ENCODE results near the gene SRGAP2C. TPM values are rescaled to one million over a fixed set of nuclear protein-coding genes. Genes with fewer than 3 reads are reported as not detected.
"Not testable (repeated sequence)": the region's sequence is repeated elsewhere in the genome, so short reads cannot be mapped to it uniquely, and the experiment has no call there.

Gene SRGAP2C
- total and polyA plus RNA-seq, 4 donors = 1.9 to 11.9 (median 4.3) TPM

DNA sequence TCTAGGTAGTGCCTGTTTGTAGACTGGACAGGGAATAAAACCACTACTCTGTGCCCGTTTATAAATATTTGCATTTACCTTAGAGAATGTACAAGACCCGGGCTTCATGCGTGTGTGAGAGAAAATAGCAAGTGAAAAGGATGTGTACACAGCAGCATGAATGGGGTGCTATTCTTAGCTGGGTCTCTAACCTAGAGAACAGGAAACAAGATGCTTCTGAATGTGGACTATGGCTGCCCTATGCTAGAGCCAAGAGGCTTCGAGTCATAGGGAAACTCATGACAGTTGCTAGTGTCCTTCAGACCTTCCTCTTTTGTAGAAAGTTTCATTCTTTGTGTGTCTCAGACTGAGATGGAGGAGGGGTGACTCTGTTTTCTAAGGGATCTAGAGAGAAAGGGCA is 39.9 kb downstream of the SRGAP2C start:
- DNase-seq (ENCODE audit: low spot score) = not testable (repeated sequence)

DNA sequence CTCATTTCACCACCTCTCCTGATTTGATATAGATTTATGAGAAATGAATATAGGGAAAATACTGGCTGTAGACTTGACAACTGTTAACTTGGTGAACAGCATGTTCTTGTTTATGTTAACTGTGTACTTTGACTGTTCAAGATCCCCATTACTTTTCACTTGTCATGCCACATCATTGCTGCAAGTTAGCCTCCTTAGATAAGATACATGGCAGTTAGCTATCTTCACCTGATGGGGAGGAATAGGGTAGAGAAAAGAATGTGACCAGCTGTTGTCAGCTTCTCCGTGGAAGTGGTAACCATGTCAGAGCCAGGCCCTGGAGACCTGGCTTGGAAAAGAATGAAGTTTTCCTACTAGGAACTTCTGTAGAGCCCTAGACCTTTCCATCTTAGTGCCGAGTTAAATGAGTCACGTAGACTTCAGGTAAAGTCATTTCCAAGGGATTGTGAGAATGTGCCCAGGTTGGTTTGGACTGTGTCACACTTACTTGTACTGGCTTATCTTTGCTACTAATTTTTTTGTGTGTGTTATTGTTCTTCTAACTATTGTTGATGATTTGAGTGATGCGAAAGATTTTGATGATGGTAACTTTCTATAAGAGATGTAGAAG is 41.6 kb downstream of the SRGAP2C start:
- H3K9me3 ChIP-seq (ENCODE audit: control insufficient read depth in 4 of 4, low read length in 3 of 4); H3K27ac ChIP-seq (ENCODE audit: low read depth in 1 of 2, low read length in 2 of 2); H3K4me3 ChIP-seq (ENCODE audit: low read depth in 1 of 3, low read length in 3 of 3); H3K27me3 ChIP-seq (ENCODE audit: control insufficient read depth in 4 of 4, insufficient read depth in 4 of 4, low read length in 3 of 4); H3K36me3 ChIP-seq (ENCODE audit: control insufficient read depth in 4 of 4, insufficient read depth in 3 of 4, low read depth in 1 of 4, low read length in 3 of 4); H3K4me1 ChIP-seq (ENCODE audit: control insufficient read depth in 4 of 4, insufficient read depth in 4 of 4, low read length in 3 of 4); DNase-seq (ENCODE audit: low spot score); H3K9ac ChIP-seq (ENCODE audit: low read depth in 1 of 2, low read length in 2 of 2): not testable (repeated sequence)
- WGBS = 100% methylated on average over 2 of the region's 4 CpGs

More for the DNA sequence above, 39.9 kb downstream of the SRGAP2C start:
- not testable (repeated sequence) for H3K4me1 ChIP-seq (ENCODE audit: control insufficient read depth in 4 of 4, insufficient read depth in 4 of 4, low read length in 3 of 4); H3K9ac ChIP-seq (ENCODE audit: low read depth in 1 of 2, low read length in 2 of 2); H3K4me3 ChIP-seq (ENCODE audit: low read depth in 1 of 3, low read length in 3 of 3); H3K9me3 ChIP-seq (ENCODE audit: control insufficient read depth in 4 of 4, low read length in 3 of 4); H3K27me3 ChIP-seq (ENCODE audit: control insufficient read depth in 4 of 4, insufficient read depth in 4 of 4, low read length in 3 of 4); H3K36me3 ChIP-seq (ENCODE audit: control insufficient read depth in 4 of 4, insufficient read depth in 3 of 4, low read depth in 1 of 4, low read length in 3 of 4); H3K27ac ChIP-seq (ENCODE audit: low read depth in 1 of 2, low read length in 2 of 2)
- WGBS = 61% methylated on average over 3 of the region's 4 CpGs

DNA sequence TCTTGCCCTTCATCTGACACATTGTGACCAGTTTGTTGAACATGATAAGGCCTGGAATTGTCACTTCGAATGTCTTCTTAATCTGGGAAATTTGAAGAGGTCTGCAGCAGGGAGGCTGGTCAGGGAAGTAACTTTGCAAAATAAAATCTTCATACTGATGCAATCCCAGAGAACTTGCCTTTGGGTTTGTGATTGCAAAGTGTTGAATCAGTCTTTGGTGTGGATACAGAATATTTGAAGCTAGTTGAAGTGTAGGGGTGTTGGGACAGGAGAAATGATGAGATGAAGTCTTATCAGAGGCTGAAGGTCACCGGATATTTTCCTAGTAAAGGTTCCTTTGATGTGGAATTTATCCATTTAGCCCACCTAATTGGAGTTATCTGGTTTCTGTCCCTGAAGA is 42.1 kb downstream of the SRGAP2C start:
- not testable (repeated sequence) for DNase-seq (ENCODE audit: low spot score)
- 93% methylated on average over 1 of the region's 2 CpGs for WGBS

DNA sequence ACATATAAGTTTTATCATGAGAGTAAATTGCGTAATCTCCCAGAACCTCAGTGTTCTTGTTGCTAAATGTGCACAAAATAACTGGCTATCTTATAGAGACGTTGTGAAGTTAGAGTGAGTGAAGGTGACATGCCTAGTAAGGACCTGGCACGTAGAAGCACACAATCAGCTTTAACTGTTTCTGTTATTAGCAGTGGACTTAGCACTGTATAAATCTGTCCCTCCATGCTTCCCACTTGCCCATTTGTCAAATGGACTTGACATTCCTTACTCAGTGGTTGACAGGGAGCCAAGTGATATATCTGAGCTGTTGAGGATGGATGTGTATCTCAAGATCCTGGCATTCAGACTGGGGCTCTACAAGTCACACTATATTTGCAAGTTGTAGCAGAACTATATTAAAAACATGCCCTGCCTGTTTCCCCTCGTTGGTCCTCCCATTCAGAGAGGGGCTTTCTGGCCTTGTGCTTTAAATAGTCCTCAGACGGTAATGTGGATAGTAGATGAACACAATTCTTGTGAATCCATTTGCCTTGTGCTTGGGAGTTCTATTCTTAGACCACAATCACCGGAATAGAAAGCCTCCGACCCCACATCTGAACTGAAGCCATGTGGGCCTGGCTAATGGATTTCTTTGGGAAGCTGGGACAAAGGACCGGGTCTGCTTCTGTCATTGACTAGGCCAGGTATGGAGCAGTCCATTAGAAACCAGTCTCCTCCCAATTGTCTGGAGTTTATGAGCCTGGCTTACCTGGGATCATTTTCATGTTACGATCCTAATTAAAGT is 43.0 kb downstream of the SRGAP2C start:
- not testable (repeated sequence) for DNase-seq (ENCODE audit: low spot score); H3K9me3 ChIP-seq (ENCODE audit: control insufficient read depth in 4 of 4, low read length in 3 of 4); H3K4me3 ChIP-seq (ENCODE audit: low read depth in 1 of 3, low read length in 3 of 3); H3K27me3 ChIP-seq (ENCODE audit: control insufficient read depth in 4 of 4, insufficient read depth in 4 of 4, low read length in 3 of 4); H3K9ac ChIP-seq (ENCODE audit: low read depth in 1 of 2, low read length in 2 of 2); H3K36me3 ChIP-seq (ENCODE audit: control insufficient read depth in 4 of 4, insufficient read depth in 3 of 4, low read depth in 1 of 4, low read length in 3 of 4); H3K27ac ChIP-seq (ENCODE audit: low read depth in 1 of 2, low read length in 2 of 2); H3K4me1 ChIP-seq (ENCODE audit: control insufficient read depth in 4 of 4, insufficient read depth in 4 of 4, low read length in 3 of 4)
- 68% methylated on average over 4 of the region's 9 CpGs for WGBS

More for the DNA sequence above, 42.1 kb downstream of the SRGAP2C start:
- not testable (repeated sequence) for H3K36me3 ChIP-seq (ENCODE audit: control insufficient read depth in 4 of 4, insufficient read depth in 3 of 4, low read depth in 1 of 4, low read length in 3 of 4); H3K9ac ChIP-seq (ENCODE audit: low read depth in 1 of 2, low read length in 2 of 2); H3K4me3 ChIP-seq (ENCODE audit: low read depth in 1 of 3, low read length in 3 of 3); H3K4me1 ChIP-seq (ENCODE audit: control insufficient read depth in 4 of 4, insufficient read depth in 4 of 4, low read length in 3 of 4); H3K27me3 ChIP-seq (ENCODE audit: control insufficient read depth in 4 of 4, insufficient read depth in 4 of 4, low read length in 3 of 4); H3K9me3 ChIP-seq (ENCODE audit: control insufficient read depth in 4 of 4, low read length in 3 of 4); H3K27ac ChIP-seq (ENCODE audit: low read depth in 1 of 2, low read length in 2 of 2)

DNA sequence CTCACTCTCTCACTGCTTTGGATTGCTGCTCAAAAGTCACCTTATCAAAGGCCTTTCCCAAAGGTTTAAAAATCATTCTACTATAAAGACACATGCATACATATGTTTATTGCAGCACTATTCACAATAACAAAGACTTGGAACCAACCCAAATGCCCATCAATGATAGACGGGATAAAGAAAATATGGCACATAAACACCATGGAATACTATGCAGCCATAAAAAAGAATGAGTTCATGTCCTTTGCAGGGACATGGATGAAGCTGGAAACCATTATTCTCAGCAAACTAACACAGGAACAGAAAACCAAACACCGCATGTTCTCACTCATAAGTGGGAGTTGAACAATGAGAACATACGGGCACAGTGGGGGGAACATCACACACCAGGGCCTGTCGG is 45.9 kb downstream of the SRGAP2C start:
- H3K4me1 ChIP-seq (ENCODE audit: control insufficient read depth in 4 of 4, insufficient read depth in 4 of 4, low read length in 3 of 4); H3K36me3 ChIP-seq (ENCODE audit: control insufficient read depth in 4 of 4, insufficient read depth in 3 of 4, low read depth in 1 of 4, low read length in 3 of 4): not testable (repeated sequence)

DNA sequence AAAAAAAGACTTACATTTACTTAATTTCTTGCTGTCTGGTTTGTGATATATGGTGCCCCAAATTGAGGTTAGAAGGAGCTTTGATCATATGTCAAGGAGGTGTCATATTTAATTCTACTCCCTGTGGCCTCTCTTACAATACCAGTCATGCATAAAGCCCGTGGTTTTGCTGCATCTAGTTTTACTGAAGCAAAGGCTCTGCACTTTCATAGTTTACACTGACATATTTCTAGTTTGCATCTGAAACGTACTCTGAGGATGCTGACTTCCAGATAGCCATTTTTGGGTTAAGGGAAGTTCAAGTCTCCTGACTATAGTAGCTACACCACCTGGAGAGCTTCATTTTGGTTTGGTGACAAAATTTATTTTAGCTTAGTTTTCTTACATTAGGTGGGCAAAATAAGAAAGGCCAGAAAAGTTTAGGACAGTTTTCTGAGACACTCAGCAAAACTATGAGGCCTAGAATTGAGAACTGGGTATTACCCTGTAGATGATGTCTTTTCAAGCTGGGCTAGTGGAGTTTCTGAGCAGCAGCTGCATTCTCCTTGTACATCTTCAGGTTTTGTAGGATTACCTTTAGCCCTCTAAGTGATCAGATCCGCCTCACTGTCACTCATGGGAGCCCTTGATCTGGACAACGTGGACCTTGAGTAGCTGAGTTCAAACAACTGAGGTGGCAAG is 47.8 kb downstream of the SRGAP2C start:
- not testable (repeated sequence) for DNase-seq (ENCODE audit: low spot score); H3K27me3 ChIP-seq (ENCODE audit: control insufficient read depth in 4 of 4, insufficient read depth in 4 of 4, low read length in 3 of 4); H3K27ac ChIP-seq (ENCODE audit: low read depth in 1 of 2, low read length in 2 of 2); H3K4me1 ChIP-seq (ENCODE audit: control insufficient read depth in 4 of 4, insufficient read depth in 4 of 4, low read length in 3 of 4); H3K9me3 ChIP-seq (ENCODE audit: control insufficient read depth in 4 of 4, low read length in 3 of 4); H3K4me3 ChIP-seq (ENCODE audit: low read depth in 1 of 3, low read length in 3 of 3); H3K36me3 ChIP-seq (ENCODE audit: control insufficient read depth in 4 of 4, insufficient read depth in 3 of 4, low read depth in 1 of 4, low read length in 3 of 4); H3K9ac ChIP-seq (ENCODE audit: low read depth in 1 of 2, low read length in 2 of 2)
- 65% methylated on average over 1 of the region's 4 CpGs for WGBS

More for the DNA sequence above, 45.9 kb downstream of the SRGAP2C start:
- not testable (repeated sequence) for H3K9ac ChIP-seq (ENCODE audit: low read depth in 1 of 2, low read length in 2 of 2); H3K27ac ChIP-seq (ENCODE audit: low read depth in 1 of 2, low read length in 2 of 2); H3K9me3 ChIP-seq (ENCODE audit: control insufficient read depth in 4 of 4, low read length in 3 of 4); H3K4me3 ChIP-seq (ENCODE audit: low read depth in 1 of 3, low read length in 3 of 3); DNase-seq (ENCODE audit: low spot score); H3K27me3 ChIP-seq (ENCODE audit: control insufficient read depth in 4 of 4, insufficient read depth in 4 of 4, low read length in 3 of 4)
- 82% methylated on average over 1 of the region's 4 CpGs for whole genome bisulfite sequencing

DNA sequence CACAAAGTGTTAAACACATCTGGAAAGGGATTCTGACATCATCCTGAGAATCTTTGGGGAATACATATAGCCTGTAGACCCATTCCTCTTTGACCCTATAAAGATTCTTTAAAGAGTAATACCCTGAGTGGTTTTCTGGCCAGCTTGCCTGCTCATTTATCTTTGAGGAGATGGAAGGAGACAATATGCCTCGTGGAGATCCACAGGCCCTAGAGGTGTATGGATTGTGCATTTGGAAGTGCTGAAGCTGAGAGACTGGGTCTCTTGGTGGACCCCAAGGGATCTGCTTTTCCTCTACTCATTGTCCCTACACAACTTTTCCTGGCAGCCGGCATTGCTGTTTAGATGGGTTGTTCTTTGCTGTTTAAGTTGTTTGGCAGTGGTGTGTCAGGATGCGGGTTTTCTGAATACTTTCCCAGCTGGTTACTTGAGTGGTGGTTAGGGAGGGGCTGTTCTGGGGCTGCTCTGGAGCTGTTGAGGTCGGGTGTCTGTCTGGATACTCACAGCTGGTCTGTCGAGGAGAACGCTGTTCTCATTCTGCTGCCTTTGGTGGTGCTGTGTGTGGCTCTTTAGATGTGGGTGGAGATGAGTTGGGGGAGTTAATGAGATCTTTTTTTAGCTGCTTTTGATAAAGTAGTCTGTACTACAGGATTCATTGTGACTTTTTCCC is 49.5 kb downstream of the SRGAP2C start:
- not testable (repeated sequence) for H3K27me3 ChIP-seq (ENCODE audit: control insufficient read depth in 4 of 4, insufficient read depth in 4 of 4, low read length in 3 of 4); H3K4me3 ChIP-seq (ENCODE audit: low read depth in 1 of 3, low read length in 3 of 3); H3K4me1 ChIP-seq (ENCODE audit: control insufficient read depth in 4 of 4, insufficient read depth in 4 of 4, low read length in 3 of 4); H3K36me3 ChIP-seq (ENCODE audit: control insufficient read depth in 4 of 4, insufficient read depth in 3 of 4, low read depth in 1 of 4, low read length in 3 of 4); H3K27ac ChIP-seq (ENCODE audit: low read depth in 1 of 2, low read length in 2 of 2); DNase-seq (ENCODE audit: low spot score); H3K9ac ChIP-seq (ENCODE audit: low read depth in 1 of 2, low read length in 2 of 2); H3K9me3 ChIP-seq (ENCODE audit: control insufficient read depth in 4 of 4, low read length in 3 of 4)
- WGBS = 78% methylated on average over 2 of the region's 6 CpGs

DNA sequence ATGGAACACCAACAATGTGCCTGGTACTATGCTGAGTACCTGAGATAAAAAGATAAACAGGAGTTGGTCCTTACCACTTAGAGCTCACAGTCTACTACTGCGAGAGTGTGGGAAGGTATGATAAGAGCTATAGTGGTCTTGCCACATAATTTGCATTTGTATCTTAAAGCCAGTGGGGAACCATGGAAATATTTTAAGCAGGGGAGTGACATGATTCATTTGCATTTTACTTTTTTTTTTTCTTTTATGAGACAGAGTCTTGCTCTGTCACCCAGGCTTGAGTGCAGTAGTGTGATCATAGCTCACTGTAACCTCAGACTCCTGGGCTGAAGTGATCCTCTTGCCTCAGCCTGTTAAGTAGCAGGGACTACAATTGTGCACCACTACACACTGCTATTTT is 53.6 kb downstream of the SRGAP2C start:
- not testable (repeated sequence) for H3K36me3 ChIP-seq (ENCODE audit: control insufficient read depth in 4 of 4, insufficient read depth in 3 of 4, low read depth in 1 of 4, low read length in 3 of 4)

More for the DNA sequence above, 53.6 kb downstream of the SRGAP2C start:
- not testable (repeated sequence) for H3K4me1 ChIP-seq (ENCODE audit: control insufficient read depth in 4 of 4, insufficient read depth in 4 of 4, low read length in 3 of 4); H3K9ac ChIP-seq (ENCODE audit: low read depth in 1 of 2, low read length in 2 of 2); H3K27me3 ChIP-seq (ENCODE audit: control insufficient read depth in 4 of 4, insufficient read depth in 4 of 4, low read length in 3 of 4); DNase-seq (ENCODE audit: low spot score); H3K27ac ChIP-seq (ENCODE audit: low read depth in 1 of 2, low read length in 2 of 2); H3K9me3 ChIP-seq (ENCODE audit: control insufficient read depth in 4 of 4, low read length in 3 of 4); H3K4me3 ChIP-seq (ENCODE audit: low read depth in 1 of 3, low read length in 3 of 3)
- 91% methylated on average over 1 of the region's 1 CpG for WGBS
